ENCODE measurements around the gene ABHD12B. TPM values are rescaled to one million over a fixed set of nuclear protein-coding genes. Genes with fewer than 3 reads are reported as not detected.

Gene ABHD12B
- total RNA-seq, 1 donor: not detected

DNA sequence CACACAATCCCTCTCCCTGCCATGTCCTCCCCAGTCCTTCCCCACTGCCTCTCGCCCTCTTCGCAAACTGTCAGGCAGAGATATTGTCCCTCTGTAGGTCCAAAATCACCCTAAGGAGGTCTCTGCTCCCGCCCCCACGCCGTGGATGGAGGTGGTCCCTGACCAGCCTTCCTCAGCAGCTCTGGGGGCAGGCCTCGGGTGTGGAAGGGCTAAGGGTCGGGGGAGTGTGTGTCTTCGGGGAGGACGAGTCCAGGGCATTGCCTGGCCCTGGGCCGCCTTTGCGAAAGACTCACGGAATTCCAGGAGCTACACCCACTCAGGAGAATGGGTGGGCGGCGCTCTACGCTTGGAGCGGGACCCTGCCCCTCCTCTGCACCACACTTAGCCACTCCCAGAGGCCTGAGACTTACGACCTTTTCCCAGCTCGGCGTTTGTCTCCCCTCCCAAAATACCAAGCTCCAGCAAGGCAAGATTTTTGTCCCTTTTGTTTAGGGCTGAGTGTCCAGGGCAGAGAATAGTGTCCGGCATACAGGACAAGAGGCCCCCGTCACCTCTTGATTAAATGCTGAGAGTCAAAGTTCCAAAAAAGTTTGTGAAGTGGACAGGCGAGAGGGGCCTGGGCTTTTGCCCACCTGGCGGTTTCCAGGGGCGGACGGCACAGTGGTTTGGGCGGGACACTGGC, 71.5 kb downstream of the ABHD12B start:
- peak overlapping the region; percentile 91 for H3K4me3 ChIP-seq (ENCODE audit: low read depth, low read length)
- DNase-seq (ENCODE audit: low read depth): peak; percentile 67
- TF ChIP-seq, protein P1, sequence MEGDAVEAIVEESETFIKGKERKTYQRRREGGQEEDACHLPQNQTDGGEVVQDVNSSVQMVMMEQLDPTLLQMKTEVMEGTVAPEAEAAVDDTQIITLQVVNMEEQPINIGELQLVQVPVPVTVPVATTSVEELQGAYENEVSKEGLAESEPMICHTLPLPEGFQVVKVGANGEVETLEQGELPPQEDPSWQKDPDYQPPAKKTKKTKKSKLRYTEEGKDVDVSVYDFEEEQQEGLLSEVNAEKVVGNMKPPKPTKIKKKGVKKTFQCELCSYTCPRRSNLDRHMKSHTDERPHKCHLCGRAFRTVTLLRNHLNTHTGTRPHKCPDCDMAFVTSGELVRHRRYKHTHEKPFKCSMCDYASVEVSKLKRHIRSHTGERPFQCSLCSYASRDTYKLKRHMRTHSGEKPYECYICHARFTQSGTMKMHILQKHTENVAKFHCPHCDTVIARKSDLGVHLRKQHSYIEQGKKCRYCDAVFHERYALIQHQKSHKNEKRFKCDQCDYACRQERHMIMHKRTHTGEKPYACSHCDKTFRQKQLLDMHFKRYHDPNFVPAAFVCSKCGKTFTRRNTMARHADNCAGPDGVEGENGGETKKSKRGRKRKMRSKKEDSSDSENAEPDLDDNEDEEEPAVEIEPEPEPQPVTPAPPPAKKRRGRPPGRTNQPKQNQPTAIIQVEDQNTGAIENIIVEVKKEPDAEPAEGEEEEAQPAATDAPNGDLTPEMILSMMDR (IDR thresholded peaks at IDR 0.05; ENCODE audit: insufficient read depth, low read length): no peak

DNA sequence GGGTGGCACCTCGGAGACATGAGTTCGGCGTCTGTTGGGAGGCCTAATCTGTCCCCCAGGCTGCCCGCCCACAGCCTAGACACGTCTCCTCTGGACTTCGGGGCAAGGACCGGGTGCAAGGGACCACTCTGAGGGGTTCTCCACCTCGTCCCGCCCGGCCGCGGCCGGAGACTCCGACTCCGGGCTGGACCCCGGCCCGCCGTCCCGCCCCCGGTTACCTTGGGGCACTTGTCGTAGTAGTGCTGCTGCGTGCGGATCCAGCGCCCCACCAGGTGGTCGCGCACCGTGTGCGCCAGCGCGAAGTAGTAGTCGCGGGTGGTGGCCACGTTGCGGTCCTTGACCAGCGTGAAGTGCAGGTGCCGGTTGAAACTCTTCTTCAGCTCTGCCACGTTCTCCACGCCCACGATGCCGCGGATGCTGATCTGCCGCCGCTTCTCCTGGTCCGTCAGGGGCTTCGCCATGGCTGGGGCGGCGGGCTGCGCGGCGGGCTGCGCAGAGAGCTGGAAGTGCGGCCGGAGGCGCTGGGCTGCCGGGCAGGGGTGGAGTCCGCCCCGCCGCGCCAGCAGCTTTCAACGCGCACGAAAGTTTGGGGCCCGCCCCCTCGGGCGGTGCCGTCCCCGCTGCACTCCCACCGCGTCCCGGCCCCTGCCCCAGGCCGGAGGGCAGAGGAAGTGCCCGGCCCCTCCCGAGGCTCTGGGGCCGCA, 72.2 kb downstream of the ABHD12B start, which contains the start of gene PYGL:
PYGL (minus strand) TSS at position 541 of the 704 bp plus-strand sequence; CDS start at position 461, 80 bp downstream.
- peak within 1 kb of the TSS; percentile 91 for H3K4me3 ChIP-seq (ENCODE audit: low read depth, low read length)
- TF ChIP-seq, protein P1 (IDR thresholded peaks at IDR 0.05; ENCODE audit: insufficient read depth, low read length): no peak
- DNase-seq (ENCODE audit: low read depth): peak; percentile 59

DNA sequence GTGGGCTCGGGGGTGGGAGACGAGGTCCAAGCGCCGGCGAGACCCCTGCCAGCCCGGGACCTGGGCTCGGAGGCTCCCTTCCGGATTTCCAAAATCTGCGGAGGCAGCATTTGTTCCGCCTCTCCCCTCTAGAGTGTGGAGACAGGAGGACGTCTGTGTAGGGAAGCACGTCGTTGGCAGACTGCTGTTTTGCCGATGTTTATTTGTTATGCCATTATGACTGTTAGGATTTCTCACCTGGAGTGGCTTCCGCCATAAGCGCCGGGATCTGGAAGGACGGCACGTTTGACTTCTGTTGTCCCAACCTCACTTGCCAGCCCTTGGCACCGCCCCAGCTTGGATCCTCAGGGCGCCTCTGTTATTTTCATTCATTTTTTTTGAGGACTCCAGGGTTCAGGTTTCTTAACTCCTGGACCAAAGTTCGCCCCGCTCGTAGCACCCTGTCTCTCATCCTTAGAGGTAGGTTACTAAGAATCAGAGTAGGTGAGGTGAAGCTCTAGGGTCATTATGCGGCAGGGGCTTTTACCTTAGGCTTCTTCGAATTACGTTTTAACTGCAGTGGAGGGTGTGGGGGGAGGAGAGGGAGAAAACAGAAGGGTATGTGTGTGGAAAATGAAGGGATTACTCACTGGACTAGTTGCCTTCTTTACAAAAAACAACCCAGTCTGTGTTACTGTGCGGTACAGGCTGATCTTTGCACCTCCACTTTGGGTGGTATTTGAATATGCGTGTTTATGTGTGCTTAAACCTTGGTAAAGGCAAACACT, 73.0 kb downstream of the ABHD12B start:
- TF ChIP-seq, protein P1 (IDR thresholded peaks at IDR 0.05; ENCODE audit: insufficient read depth, low read length): no peak
- DNase-seq (ENCODE audit: low read depth): peak; percentile 51

DNA sequence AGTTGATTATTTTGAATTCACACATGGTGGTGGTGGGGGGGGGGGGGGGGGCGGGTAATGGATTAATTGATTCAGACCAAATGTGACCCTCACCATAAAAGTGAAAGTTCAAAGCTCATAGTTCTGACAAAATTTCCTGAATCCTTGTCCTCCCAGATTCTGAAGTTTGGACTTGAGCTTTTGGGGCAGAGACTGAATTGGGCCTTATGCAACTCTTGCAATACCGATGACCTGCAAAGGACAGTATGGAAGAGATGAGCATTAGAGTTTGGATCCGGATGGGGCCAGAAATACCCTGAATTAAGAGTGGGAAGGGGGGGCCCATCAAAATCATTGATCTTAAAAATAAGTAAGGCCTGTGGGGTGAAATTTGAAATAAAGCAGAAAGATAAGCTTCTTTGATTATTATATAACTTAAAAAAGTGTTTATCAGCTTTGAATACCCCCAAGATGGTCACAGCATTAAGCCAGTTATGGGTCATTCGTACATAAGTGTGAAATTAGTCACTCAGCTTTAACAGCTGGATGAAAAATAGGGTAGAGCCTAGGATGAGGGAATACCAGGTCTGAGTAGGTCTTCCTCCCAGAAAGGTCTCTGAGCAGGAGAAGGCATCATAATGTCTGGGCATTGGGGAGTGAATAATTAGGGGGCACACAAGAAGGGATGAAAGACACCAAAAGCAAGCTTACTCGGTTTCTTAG, 74.5 kb downstream of the ABHD12B start:
- no peak overlapping the region for H3K4me3 ChIP-seq (ENCODE audit: low read depth, low read length)
- DNase-seq (ENCODE audit: low read depth): no peak
- TF ChIP-seq, protein P1 (IDR thresholded peaks at IDR 0.05; ENCODE audit: insufficient read depth, low read length): no peak

More for the DNA sequence above, 73.0 kb downstream of the ABHD12B start:
- peak overlapping the region; percentile 91 for H3K4me3 ChIP-seq (ENCODE audit: low read depth, low read length)

DNA sequence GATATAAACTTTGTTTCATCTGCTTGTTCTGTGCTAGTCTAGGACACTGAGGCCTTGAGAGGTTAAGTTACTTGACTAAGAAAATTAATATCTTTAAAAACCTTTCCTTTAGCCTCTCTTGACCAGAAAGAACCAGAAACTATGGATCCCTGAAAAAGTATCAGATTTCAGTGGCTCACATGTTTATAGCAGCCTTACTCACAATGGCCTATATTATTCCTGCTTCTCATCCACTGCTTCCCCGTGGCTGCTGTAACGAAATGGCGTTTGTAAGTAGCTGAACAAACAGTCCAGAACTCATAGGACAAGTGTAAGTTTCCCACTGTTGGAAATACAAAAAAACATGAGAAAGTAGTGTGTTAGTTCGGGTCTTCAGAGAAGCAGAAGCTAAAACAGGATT, 75.6 kb downstream of the ABHD12B start:
- TF ChIP-seq, protein P1 (IDR thresholded peaks at IDR 0.05; ENCODE audit: insufficient read depth, low read length): no peak
- peak; percentile 12 for DNase-seq (ENCODE audit: low read depth)
- H3K4me3 ChIP-seq (ENCODE audit: low read depth, low read length): no peak overlapping the region

DNA sequence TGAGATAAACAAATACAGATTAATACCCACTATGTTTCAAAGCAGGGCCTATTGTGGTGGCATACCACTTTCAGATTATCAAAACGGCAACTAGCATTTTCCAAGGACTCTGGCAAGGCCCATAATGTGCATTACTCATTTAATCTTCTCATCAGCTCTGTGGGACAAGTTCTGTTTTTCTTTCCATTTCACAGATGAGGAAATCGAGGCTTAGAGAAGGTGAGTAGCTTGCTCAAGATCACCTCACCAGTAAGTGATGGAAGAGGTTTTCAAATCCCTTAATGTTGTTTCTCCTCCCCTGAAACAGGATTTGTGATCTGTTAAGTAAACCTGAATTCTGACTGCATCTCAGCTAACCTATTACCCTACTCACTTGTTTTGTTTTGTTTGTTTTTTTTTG, 76.4 kb downstream of the ABHD12B start:
- TF ChIP-seq, protein P1 (IDR thresholded peaks at IDR 0.05; ENCODE audit: insufficient read depth, low read length): no peak
- no peak for DNase-seq (ENCODE audit: low read depth)
- no peak overlapping the region for H3K4me3 ChIP-seq (ENCODE audit: low read depth, low read length)

All from fibroblast of the aortic adventitia (primary cell).